Chondrocyte (in vitro differentiated cells): ENCODE data around the gene CNTROB. TPM values are rescaled to one million over a fixed set of nuclear protein-coding genes. Genes with fewer than 3 reads are reported as not detected.
"Not testable (repeated sequence)": the region's sequence is repeated elsewhere in the genome, so short reads cannot be mapped to it uniquely, and the experiment has no call there.

ENCODE experiments used
- DNase-seq: peaks from one replicate; pipeline ENCODE4 v3.0.0; 2021; ENCODE audit warnings: mixed read lengths, low spot score
- H3K27ac Mint-ChIP-seq: one replicate; pipeline ENCODE4 v1.8.0; 2021; ENCODE audit warnings: mild to moderate bottlenecking, moderate library complexity, mixed read lengths; ENCODE audit not compliant: unreplicated experiment
- H3K27me3 Mint-ChIP-seq: 2 replicates; pipeline ENCODE4 v1.8.0; 2021; ENCODE audit warnings: low read depth, mixed read lengths
- H3K36me3 Mint-ChIP-seq: 2 replicates; pipeline ENCODE4 v1.8.0; 2021; ENCODE audit warnings: low read depth, mixed read lengths
- H3K4me1 Mint-ChIP-seq: 2 replicates; pipeline ENCODE4 v1.8.0; 2021; ENCODE audit warnings: low read depth, mild to moderate bottlenecking, mixed read lengths
- H3K4me3 Mint-ChIP-seq: one replicate; pipeline ENCODE4 v1.8.0; 2021; ENCODE audit warnings: mild to moderate bottlenecking, moderate library complexity, mixed read lengths; ENCODE audit not compliant: unreplicated experiment
- H3K9me3 Mint-ChIP-seq: 2 replicates; pipeline ENCODE4 v1.8.0; 2021; ENCODE audit warnings: low read depth, mixed read lengths
- total RNA-seq: library from RNA; stranded (reverse); gene quantifications from 3 replicates; pipeline ENCODE4 v1.2.1, GENCODE V29; 2021
- TF ChIP-seq, protein P1 (sequence below): fragments of 200-600 bp; sonication (generic); IDR thresholded peaks from 2 replicates; pipeline ENCODE4 v1.5.0; 2021; ENCODE audit warnings: antibody characterized with exemption, mild to moderate bottlenecking, moderate library complexity

The CNTROB gene
- total RNA-seq, 1 donor from 2014 or later: 28.7 TPM

DNA sequence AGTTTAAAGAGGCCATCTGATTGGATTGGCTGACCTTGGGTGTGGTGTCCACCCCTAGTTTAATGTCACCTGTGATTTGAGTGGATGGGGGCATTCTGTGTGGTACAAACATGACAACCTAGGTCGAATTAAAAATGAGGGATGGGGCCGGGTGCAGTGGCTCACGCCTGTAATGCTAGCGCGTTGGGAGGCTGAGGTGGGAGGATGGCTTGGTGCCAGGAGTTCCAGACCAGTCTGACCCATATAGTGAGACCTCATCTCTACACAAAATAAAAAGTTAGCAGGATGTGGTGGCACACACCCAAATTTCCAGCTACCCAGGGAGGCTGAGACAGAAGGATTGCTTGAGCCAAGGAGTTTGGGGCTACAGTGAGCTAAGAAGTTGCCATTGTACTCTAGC, 14.4 kb downstream of the CNTROB start:
- Mint-ChIP-seq H3K9me3 (no peaks in the 10 kb centered on the region), H3K27ac (no peak overlapping the region), H3K27me3 (no peaks in the 10 kb centered on the region), H3K36me3 (peaks cover 52% of the 10 kb centered on the region), H3K4me3 (no peak overlapping the region), H3K4me1 (no peaks in the 10 kb centered on the region)
- TF ChIP-seq, protein P1, sequence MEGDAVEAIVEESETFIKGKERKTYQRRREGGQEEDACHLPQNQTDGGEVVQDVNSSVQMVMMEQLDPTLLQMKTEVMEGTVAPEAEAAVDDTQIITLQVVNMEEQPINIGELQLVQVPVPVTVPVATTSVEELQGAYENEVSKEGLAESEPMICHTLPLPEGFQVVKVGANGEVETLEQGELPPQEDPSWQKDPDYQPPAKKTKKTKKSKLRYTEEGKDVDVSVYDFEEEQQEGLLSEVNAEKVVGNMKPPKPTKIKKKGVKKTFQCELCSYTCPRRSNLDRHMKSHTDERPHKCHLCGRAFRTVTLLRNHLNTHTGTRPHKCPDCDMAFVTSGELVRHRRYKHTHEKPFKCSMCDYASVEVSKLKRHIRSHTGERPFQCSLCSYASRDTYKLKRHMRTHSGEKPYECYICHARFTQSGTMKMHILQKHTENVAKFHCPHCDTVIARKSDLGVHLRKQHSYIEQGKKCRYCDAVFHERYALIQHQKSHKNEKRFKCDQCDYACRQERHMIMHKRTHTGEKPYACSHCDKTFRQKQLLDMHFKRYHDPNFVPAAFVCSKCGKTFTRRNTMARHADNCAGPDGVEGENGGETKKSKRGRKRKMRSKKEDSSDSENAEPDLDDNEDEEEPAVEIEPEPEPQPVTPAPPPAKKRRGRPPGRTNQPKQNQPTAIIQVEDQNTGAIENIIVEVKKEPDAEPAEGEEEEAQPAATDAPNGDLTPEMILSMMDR: no peak
- no peak for DNase-seq

DNA sequence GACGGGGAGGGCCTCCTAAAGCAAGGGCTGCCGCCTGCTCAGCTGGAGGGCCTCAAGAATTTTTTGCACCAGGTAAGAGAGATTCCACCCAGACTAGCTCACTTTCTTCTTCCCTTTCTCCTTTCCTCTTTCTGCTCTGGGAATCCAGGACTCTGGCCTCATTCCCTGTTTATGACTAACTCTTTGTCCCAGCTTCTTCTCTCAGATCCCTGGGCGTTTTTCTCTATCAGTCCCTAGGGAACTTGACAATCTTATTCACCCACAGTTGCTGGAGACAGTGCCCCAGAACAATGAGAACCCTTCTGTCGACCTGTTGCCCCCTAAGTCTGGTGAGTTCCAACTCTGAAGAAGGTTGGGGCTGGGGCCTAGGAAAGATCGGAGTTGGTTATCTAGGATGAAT, 15.6 kb downstream of the CNTROB start:
- no peak for DNase-seq
- Mint-ChIP-seq H3K4me3 (no peak overlapping the region), H3K27ac (no peak overlapping the region), H3K27me3 (no peaks in the 10 kb centered on the region), H3K36me3 (peaks cover 53% of the 10 kb centered on the region), H3K9me3 (no peaks in the 10 kb centered on the region), H3K4me1 (no peaks in the 10 kb centered on the region)
- TF ChIP-seq, protein P1: no peak

DNA sequence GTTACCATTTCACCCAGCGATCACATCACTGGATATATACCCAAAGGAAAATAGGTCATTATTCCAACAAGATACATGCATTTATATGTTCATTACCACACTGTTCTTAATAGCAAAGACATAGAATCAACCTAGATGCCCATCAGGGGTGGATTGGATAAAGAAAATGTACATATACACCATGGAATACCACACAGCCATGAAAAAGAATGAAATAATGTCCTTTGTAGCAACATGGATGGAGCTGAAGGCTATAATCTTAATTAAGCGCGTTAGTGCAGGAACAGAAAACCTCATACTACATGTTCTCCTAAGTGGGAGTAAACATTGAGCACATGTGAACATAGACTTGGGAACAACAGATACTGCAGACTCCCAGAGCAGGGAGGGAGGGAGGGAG, 18.6 kb downstream of the CNTROB start:
- TF ChIP-seq, protein P1: no peak
- Mint-ChIP-seq H3K9me3 (no peaks in the 10 kb centered on the region), H3K27me3 (no peaks in the 10 kb centered on the region)

DNA sequence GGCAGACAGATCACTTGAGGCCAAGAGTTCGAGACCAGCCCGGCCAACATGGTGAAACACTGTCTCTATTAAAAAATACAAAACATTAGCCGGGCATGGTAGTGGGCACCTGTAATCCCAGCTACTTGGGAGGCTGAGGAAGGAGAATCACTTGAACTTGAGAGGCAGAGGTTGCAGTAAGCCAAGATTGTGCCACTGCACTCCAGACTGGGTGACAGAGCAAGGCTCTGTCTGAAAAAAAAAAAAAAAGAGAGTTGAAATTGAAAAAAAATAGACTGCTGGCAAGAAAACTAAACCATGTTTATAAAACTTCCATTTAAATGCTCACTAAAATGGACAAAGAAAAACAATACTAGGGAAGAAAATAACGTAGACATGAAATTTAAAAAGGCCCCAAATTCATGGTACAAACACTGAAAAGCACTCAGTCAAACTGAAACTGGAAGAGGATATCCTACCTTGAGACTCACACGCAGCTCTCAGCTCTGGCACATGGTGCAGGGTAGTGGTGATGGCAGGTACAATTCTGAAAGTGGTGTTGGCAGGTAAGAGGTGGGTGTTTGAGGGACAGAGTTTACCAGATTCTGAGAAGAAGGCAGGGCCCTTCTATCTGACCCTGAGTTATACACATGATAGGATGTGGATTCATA, 19.3 kb downstream of the CNTROB start:
- DNase-seq: no peak
- peaks cover 38% of the 10 kb centered on the region for H3K36me3 Mint-ChIP-seq
- H3K9me3 Mint-ChIP-seq: no peaks in the 10 kb centered on the region
- TF ChIP-seq, protein P1: no peak
- H3K4me1 Mint-ChIP-seq: peaks cover 5% of the 10 kb centered on the region
- H3K4me3 Mint-ChIP-seq: no peak overlapping the region
- no peaks in the 10 kb centered on the region for H3K27me3 Mint-ChIP-seq
- H3K27ac Mint-ChIP-seq: no peak overlapping the region

More for the DNA sequence above, 18.6 kb downstream of the CNTROB start:
- DNase-seq: no peak
- H3K27ac Mint-ChIP-seq: no peak overlapping the region
- H3K4me1 Mint-ChIP-seq: no peaks in the 10 kb centered on the region
- peaks cover 39% of the 10 kb centered on the region for H3K36me3 Mint-ChIP-seq
- H3K4me3 Mint-ChIP-seq: no peak overlapping the region

DNA sequence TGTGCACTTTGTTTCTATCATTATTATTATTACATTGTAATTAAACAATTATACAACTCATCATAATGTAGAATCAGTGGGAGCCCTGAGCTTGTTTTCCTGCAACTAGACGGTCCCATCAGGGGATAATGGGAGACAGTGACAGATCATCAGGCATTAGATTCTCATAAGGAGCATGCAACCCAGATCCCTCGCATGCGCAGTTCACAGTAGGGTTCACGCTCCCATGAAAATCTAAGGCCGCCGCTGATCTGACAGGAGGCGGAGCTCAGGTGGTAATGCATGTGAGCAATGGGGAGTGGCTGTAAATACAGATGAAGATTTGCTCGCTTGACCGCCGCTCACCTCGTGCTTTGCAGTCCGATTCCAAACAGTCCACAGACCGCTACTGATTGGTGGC, 21.3 kb downstream of the CNTROB start:
- peaks cover 24% of the 10 kb centered on the region for H3K36me3 Mint-ChIP-seq
- H3K4me3 Mint-ChIP-seq, H3K27me3 Mint-ChIP-seq, H3K27ac Mint-ChIP-seq, H3K9me3 Mint-ChIP-seq, DNase-seq, H3K4me1 Mint-ChIP-seq: not testable (repeated sequence)
